K562 (cell line): ENCODE data around the gene EFCAB10. TPM values are rescaled to one million over a fixed set of nuclear protein-coding genes. Genes with fewer than 3 reads are reported as not detected.

Experiments used
- ARHGAP35 ChIP-seq: fragments of 450-650 bp; IDR thresholded peaks from 2 replicates; pipeline ENCODE4 v1.6.1; 2018; ENCODE audit not compliant: partially characterized antibody
- DLX4 ChIP-seq: fragments of 250-450 bp; sonication (Bioruptor Pico); IDR thresholded peaks from 2 replicates; pipeline ENCODE4 v1.6.1; 2021; ENCODE audit warnings: mild to moderate bottlenecking
- ETV5 ChIP-seq: sonication (generic); formaldehyde crosslinking; IDR thresholded peaks from 2 replicates; pipeline ENCODE4 v1.4.0; 2020; ENCODE audit warnings: low read depth, mild to moderate bottlenecking, missing genetic modification reagents
- FOXJ3 ChIP-seq: sonication (generic); formaldehyde crosslinking; IDR thresholded peaks from 2 replicates; pipeline ENCODE4 v1.4.0; 2020; ENCODE audit warnings: mild to moderate bottlenecking, missing genetic modification reagents
- HEY1 ChIP-seq: fragments of 250-450 bp; sonication (Bioruptor Pico); IDR thresholded peaks from 2 replicates; pipeline ENCODE4 v1.5.0; 2020; ENCODE audit warnings: mild to moderate bottlenecking, moderate library complexity, borderline replicate concordance
- HINFP ChIP-seq: fragments of 450-650 bp; conservative IDR thresholded peaks from 2 replicates; pipeline ENCODE4 v1.6.1; 2016; ENCODE audit warnings: missing genetic modification characterization, low read depth, mild to moderate bottlenecking, control low read depth, missing compliant biosample characterization
- NFE2 ChIP-seq: IDR thresholded peaks from 2 replicates; pipeline ENCODE4 v1.6.1; 2014; ENCODE audit warnings: antibody characterized with exemption, low read depth
- NONO ChIP-seq, 2 experiments: fragments of 200-400 bp in 1 of 2; fragments of 450-650 bp in 1 of 2; formaldehyde crosslinking in 1 of 2; IDR thresholded peaks; 2 replicates each; pipeline ENCODE4 v1.6.1; 2017; ENCODE audit warnings: low read depth in 2 of 2, mild to moderate bottlenecking in 2 of 2, moderate library complexity in 2 of 2, low read length in 1 of 2
- TEAD1 ChIP-seq, 2 experiments: fragments of 450-650 bp in 1 of 2; sonication (generic) in 1 of 2; formaldehyde crosslinking; IDR thresholded peaks; 2 replicates each; pipeline versions ENCODE4 v1.4.0 to v1.8.0; 2020 to 2022; ENCODE audit warnings: mild to moderate bottlenecking in 2 of 2, missing genetic modification reagents in 1 of 2
- TEAD4 ChIP-seq, 2 experiments: sonication (generic) in 1 of 2; formaldehyde crosslinking in 1 of 2; IDR thresholded peaks; 2 replicates each; pipeline versions ENCODE4 v1.6.1 to v1.8.0; 2012 to 2022; ENCODE audit warnings: borderline replicate concordance in 1 of 2, inconsistent platforms in 1 of 2, low read length in 1 of 2, mild to moderate bottlenecking in 1 of 2, missing genetic modification reagents in 1 of 2
- XRCC5 ChIP-seq: fragments of 200-400 bp; formaldehyde crosslinking; IDR thresholded peaks from 2 replicates; pipeline ENCODE4 v1.6.1; 2017; ENCODE audit warnings: low read depth, mild to moderate bottlenecking, low read length
- ZKSCAN1 ChIP-seq: fragments of 150-350 bp; IDR thresholded peaks from 2 replicates; pipeline ENCODE4 v1.6.1; 2016; ENCODE audit warnings: low read depth, low read length
- ZNF175 ChIP-seq: fragments of 200-800 bp; sonication (Bioruptor generic); IDR thresholded peaks from 2 replicates; pipeline ENCODE4 v1.6.1; 2016; ENCODE audit warnings: low read depth, mild to moderate bottlenecking, missing genetic modification characterization, missing compliant biosample characterization
- polyA plus RNA-seq, 8 experiments: library from polyadenylated mRNA; depleted of rRNA in 4 of 8; stranded (reverse) in 5 of 8; unstranded in 3 of 8; fragments of >200 nt; fragmentation: Nextera tagmentation in 2 of 8; fragmentation: Illumina TruSeq in 1 of 8; extraction: Ambion mirVana in 2 of 8; extraction: Trizol in 1 of 8; gene quantifications; 2 replicates each; pipeline versions ENCODE4 v1.2.1 to v1.2.3, GENCODE V29; 2011 to 2014; ENCODE audit warnings: inconsistent platforms in 1 of 8, missing spikeins in 1 of 8
- total RNA-seq, 7 experiments: library from RNA; depleted of rRNA in 6 of 7; stranded (reverse); fragments of >200 nt in 6 of 7; fragmentation: Illumina TruSeq in 2 of 7; extraction: Trizol in 2 of 7; gene quantifications; 2 replicates each; pipeline versions ENCODE4 v1.2.1 to v1.2.3, GENCODE V29; 2011 to 2021; ENCODE audit warnings: low replicate concordance in 1 of 7
- TF ChIP-seq, protein P1 (sequence below): fragments of 250-450 bp; sonication (Bioruptor Pico); IDR thresholded peaks from 2 replicates; pipeline ENCODE4 v1.8.0; 2021; ENCODE audit warnings: moderate library complexity, mild to moderate bottlenecking, inconsistent platforms
- TF ChIP-seq, protein P2 (sequence below): fragments of 250-450 bp; sonication (Bioruptor Pico); IDR thresholded peaks from 2 replicates; pipeline ENCODE4 v1.8.0; 2021; ENCODE audit warnings: borderline replicate concordance, mild to moderate bottlenecking, moderate library complexity; ENCODE audit not compliant: poor library complexity, severe bottlenecking
- TF ChIP-seq, protein P3 (sequence below): fragments of 250-450 bp; sonication (Bioruptor Pico); IDR thresholded peaks from 2 replicates; pipeline ENCODE4 v1.5.1; 2021; ENCODE audit warnings: mild to moderate bottlenecking
- TF ChIP-seq, protein P4 (sequence below): fragments of 200-800 bp; sonication (Bioruptor generic); IDR thresholded peaks from 2 replicates; pipeline ENCODE4 v1.6.1; 2017; ENCODE audit warnings: missing genetic modification characterization, missing compliant biosample characterization

The EFCAB10 gene
- total and polyA plus RNA-seq, 9 of the 15 experiments (the other 6 are each of a cell fraction or from before 2014, with no cell fraction given), result 5.0 to 21.4 (median 16.8) TPM

DNA sequence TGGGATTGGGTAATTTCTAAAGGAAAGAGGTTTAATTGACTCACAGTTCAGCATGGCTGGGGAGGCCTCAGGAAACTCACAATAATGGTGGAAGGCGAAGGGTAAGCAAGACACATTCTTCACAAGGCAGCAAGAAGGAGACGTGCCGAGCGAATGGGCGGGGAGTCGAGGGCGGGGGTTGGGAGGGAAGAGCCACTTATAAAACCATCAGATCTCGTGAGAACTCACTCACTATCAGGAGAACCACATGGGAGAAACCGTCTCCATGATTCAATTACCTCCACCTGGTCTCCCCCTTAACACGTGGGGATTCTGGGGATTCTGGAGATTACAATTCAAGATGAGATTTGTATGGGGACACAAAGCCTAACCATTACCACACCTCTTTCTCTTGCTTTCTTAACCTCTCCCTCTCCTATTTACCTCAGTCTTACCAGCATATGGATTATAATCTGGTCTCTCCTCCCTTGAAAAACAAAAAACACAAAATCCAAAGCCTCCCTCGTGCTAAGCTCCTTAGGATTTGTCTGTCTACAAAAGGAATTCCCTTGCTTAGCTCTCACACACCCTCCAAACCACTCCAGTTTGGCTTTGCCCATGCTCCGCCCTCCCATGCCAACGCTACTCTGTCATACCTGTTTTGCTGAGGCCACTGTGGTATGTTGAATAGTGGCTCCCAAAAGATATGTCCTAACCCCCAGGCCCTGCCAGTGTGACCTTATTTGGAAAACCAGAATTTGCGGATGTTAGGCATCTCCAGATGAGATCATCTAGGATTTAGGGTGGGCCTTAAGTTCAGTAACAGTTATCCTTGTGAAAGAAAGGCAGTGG lies 19.6 kb upstream of the EFCAB10 start (continued):
- TF ChIP-seq HINFP (no peak), NFE2 (no peak), TEAD4 (IDR thresholded peaks at IDR 0.05; ENCODE audit: low read length) (peak; percentile 27; the same call in 1 of the 2 replicates), TEAD4 (CRISPR knock-in tag; IDR thresholded peaks at IDR 0.05; ENCODE audit: borderline replicate concordance) (no peak), NONO (IDR thresholded peaks at IDR 0.05; ENCODE audit: low read depth in 2 of 2, low read length in 1 of 2) (no peak), ZKSCAN1 (no peak), ETV5 (CRISPR knock-in tag) (no peak), ZNF175 (CRISPR knock-in tag) (no peak), FOXJ3 (CRISPR knock-in tag) (no peak), DLX4 (CRISPR knock-in tag) (no peak), TEAD1 (CRISPR knock-in tag; IDR thresholded peaks at IDR 0.05) (no peak), HEY1 (CRISPR knock-in tag) (no peak), XRCC5 (no peak), ARHGAP35 (no peak)
- TF ChIP-seq, protein P1, sequence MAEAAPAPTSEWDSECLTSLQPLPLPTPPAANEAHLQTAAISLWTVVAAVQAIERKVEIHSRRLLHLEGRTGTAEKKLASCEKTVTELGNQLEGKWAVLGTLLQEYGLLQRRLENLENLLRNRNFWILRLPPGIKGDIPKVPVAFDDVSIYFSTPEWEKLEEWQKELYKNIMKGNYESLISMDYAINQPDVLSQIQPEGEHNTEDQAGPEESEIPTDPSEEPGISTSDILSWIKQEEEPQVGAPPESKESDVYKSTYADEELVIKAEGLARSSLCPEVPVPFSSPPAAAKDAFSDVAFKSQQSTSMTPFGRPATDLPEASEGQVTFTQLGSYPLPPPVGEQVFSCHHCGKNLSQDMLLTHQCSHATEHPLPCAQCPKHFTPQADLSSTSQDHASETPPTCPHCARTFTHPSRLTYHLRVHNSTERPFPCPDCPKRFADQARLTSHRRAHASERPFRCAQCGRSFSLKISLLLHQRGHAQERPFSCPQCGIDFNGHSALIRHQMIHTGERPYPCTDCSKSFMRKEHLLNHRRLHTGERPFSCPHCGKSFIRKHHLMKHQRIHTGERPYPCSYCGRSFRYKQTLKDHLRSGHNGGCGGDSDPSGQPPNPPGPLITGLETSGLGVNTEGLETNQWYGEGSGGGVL (CRISPR knock-in tag), result no peak
- TF ChIP-seq, protein P2, sequence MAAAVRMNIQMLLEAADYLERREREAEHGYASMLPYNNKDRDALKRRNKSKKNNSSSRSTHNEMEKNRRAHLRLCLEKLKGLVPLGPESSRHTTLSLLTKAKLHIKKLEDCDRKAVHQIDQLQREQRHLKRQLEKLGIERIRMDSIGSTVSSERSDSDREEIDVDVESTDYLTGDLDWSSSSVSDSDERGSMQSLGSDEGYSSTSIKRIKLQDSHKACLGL (CRISPR knock-in tag), result no peak
- TF ChIP-seq, protein P3, sequence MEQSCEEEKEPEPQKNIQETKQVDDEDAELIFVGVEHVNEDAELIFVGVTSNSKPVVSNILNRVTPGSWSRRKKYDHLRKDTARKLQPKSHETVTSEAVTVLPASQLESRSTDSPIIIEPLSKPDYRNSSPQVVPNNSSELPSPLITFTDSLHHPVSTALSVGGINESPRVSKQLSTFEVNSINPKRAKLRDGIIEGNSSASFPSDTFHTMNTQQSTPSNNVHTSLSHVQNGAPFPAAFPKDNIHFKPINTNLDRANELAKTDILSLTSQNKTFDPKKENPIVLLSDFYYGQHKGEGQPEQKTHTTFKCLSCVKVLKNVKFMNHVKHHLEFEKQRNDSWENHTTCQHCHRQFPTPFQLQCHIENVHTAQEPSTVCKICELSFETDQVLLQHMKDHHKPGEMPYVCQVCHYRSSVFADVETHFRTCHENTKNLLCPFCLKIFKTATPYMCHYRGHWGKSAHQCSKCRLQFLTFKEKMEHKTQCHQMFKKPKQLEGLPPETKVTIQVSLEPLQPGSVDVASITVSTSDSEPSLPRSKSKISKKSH, result no peak
- TF ChIP-seq, protein P4, sequence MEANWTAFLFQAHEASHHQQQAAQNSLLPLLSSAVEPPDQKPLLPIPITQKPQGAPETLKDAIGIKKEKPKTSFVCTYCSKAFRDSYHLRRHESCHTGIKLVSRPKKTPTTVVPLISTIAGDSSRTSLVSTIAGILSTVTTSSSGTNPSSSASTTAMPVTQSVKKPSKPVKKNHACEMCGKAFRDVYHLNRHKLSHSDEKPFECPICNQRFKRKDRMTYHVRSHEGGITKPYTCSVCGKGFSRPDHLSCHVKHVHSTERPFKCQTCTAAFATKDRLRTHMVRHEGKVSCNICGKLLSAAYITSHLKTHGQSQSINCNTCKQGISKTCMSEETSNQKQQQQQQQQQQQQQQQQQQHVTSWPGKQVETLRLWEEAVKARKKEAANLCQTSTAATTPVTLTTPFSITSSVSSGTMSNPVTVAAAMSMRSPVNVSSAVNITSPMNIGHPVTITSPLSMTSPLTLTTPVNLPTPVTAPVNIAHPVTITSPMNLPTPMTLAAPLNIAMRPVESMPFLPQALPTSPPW (CRISPR knock-in tag), result peak; percentile 69
